Vagina (tissue), 2 donors: ENCODE results near the gene OR10G8.

ENCODE experiments used
- CTCF ChIP-seq, 3 experiments: fragments of 450-650 bp in 2 of 3; fragments of 200-600 bp in 1 of 3; sonication (generic) in 1 of 3; IDR thresholded peaks; one replicate each; pipeline ENCODE4 v1.5.1; 2017 to 2019; ENCODE audit warnings: antibody characterized with exemption in 3 of 3, mild to moderate bottlenecking in 2 of 3, moderate library complexity in 2 of 3
- POLR2A ChIP-seq, 2 donors: fragments of 450-650 bp; IDR thresholded peaks; one replicate each; pipeline ENCODE4 v1.6.1; 2017; ENCODE audit warnings: antibody characterized with exemption in 2 of 2, mild to moderate bottlenecking in 2 of 2, moderate library complexity in 2 of 2
- POLR2AphosphoS5 ChIP-seq, 2 donors: sonication (generic); formaldehyde crosslinking; IDR thresholded peaks; one replicate each; pipeline ENCODE4 v1.9.0; 2017; ENCODE audit warnings: antibody characterized with exemption in 2 of 2, mild to moderate bottlenecking in 2 of 2, low read depth in 1 of 2; ENCODE audit not compliant: insufficient read depth in 1 of 2

GRCh38 chr11:124036666-124037065 is 10.1 kb downstream of the OR10G8 start:
- TF ChIP-seq CTCF (IDR thresholded peaks at IDR 0.05) (no peak), POLR2A (IDR thresholded peaks at IDR 0.05) (no peak), POLR2AphosphoS5 (IDR thresholded peaks at IDR 0.05; ENCODE audit: insufficient read depth in 1 of 2, low read depth in 1 of 2) (no peak)
